HEK293 (cell line): ENCODE data around the gene B4GALT4.

Experiments used
- CTCF ChIA-PET: fragments of 350-600 bp; formaldehyde crosslinking; extraction: SDS; loops from one replicate; lab custom pipeline; 2021; ENCODE audit warnings: antibody characterized with exemption; lab: Yijun Ruan, JAX
- POLR2A ChIA-PET: fragments of 300-600 bp; formaldehyde crosslinking; extraction: SDS; loops from one replicate; lab custom pipeline; 2020; ENCODE audit warnings: antibody characterized with exemption, inconsistent platforms; lab: Yijun Ruan, JAX
- H3K27ac ChIP-seq: fragments of 200-500 bp; sonication (Bioruptor generic); 2 replicates; pipeline ENCODE4 v1.5.1; 2014; ENCODE audit warnings: low read depth, low read length, control low read depth, inconsistent platforms; ENCODE audit errors: extremely low read depth
- H3K36me3 ChIP-seq, 2 experiments: fragments of 200-500 bp in 1 of 2; sonication (Bioruptor generic) in 1 of 2; 1 replicate in 1 of 2; 2 replicates in 1 of 2; pipeline ENCODE4 v1.5.1; 2014 to 2017; ENCODE audit warnings: inconsistent platforms in 2 of 2, low read length in 2 of 2; ENCODE audit not compliant: control insufficient read depth in 2 of 2, insufficient read depth in 1 of 2
- H3K4me1 ChIP-seq: fragments of 200-500 bp; sonication (Bioruptor generic); 2 replicates; pipeline ENCODE4 v1.5.1; 2014; ENCODE audit warnings: mild to moderate bottlenecking, low read length, inconsistent platforms; ENCODE audit not compliant: control insufficient read depth, insufficient read depth
- H3K4me3 ChIP-seq: 2 replicates; pipeline ENCODE4 v1.5.1; 2011; ENCODE audit warnings: low read depth, mild to moderate bottlenecking, control low read depth, low read length, moderate library complexity
- H3K9me3 ChIP-seq: fragments of 200-500 bp; sonication (Bioruptor generic); 2 replicates; pipeline ENCODE4 v1.5.1; 2014; ENCODE audit warnings: low read depth, low read length, inconsistent platforms; ENCODE audit not compliant: control insufficient read depth, insufficient read depth
- AEBP2 ChIP-seq: fragments of 450-650 bp; formaldehyde crosslinking; IDR thresholded peaks from 2 replicates; pipeline ENCODE4 v1.5.1; 2016; ENCODE audit warnings: missing biosample characterization, missing genetic modification characterization, borderline replicate concordance
- EGR2 ChIP-seq: fragments of 450-650 bp; formaldehyde crosslinking; IDR thresholded peaks from 2 replicates; pipeline ENCODE4 v1.5.1; 2016; ENCODE audit warnings: low read depth, missing biosample characterization, missing genetic modification characterization
- ELK4 ChIP-seq: IDR thresholded peaks from 2 replicates; pipeline ENCODE4 v1.6.1; 2011; ENCODE audit warnings: mild to moderate bottlenecking, low read depth, low read length, borderline replicate concordance
- GLI2 ChIP-seq: fragments of 450-650 bp; formaldehyde crosslinking; IDR thresholded peaks from 2 replicates; pipeline ENCODE4; 2017; ENCODE audit warnings: missing biosample characterization, missing genetic modification characterization, low read depth, borderline replicate concordance
- HOXD13 ChIP-seq: sonication (generic); formaldehyde crosslinking; IDR thresholded peaks from 2 replicates; pipeline ENCODE4 v1.8.0; 2022; ENCODE audit warnings: missing genetic modification reagents, borderline replicate concordance
- PATZ1 ChIP-seq: fragments of 450-650 bp; formaldehyde crosslinking; IDR thresholded peaks from 2 replicates; pipeline ENCODE4 v1.5.1; 2016; ENCODE audit warnings: missing biosample characterization, missing genetic modification characterization
- TRIM28 ChIP-seq: IDR thresholded peaks from 2 replicates; pipeline ENCODE4 v1.6.1; 2011; ENCODE audit warnings: low read length, control low read depth, borderline replicate concordance
- ZBTB49 ChIP-seq: fragments of 450-650 bp; formaldehyde crosslinking; IDR thresholded peaks from 2 replicates; pipeline ENCODE4 v1.5.1; 2016; ENCODE audit warnings: missing biosample characterization, missing genetic modification characterization, low read depth
- ZNF132 ChIP-seq: fragments of 450-650 bp; formaldehyde crosslinking; IDR thresholded peaks from 2 replicates; pipeline ENCODE4 v1.5.1; 2017; ENCODE audit warnings: missing biosample characterization, missing genetic modification characterization, borderline replicate concordance
- ZNF155 ChIP-seq: fragments of 450-650 bp; formaldehyde crosslinking; IDR thresholded peaks from 2 replicates; pipeline ENCODE4 v1.5.1; 2016; ENCODE audit warnings: missing biosample characterization, missing genetic modification characterization
- ZNF169 ChIP-seq: fragments of 450-650 bp; formaldehyde crosslinking; IDR thresholded peaks from 2 replicates; pipeline ENCODE4 v1.5.1; 2016; ENCODE audit warnings: missing biosample characterization, missing genetic modification characterization
- ZNF175 ChIP-seq: fragments of 450-650 bp; formaldehyde crosslinking; IDR thresholded peaks from 2 replicates; pipeline ENCODE4 v1.5.1; 2016; ENCODE audit warnings: missing biosample characterization, missing genetic modification characterization
- ZNF24 ChIP-seq: fragments of 450-650 bp; formaldehyde crosslinking; IDR thresholded peaks from 2 replicates; pipeline ENCODE4 v1.5.1; 2016; ENCODE audit warnings: missing biosample characterization, missing genetic modification characterization
- ZNF324 ChIP-seq: fragments of 450-650 bp; formaldehyde crosslinking; IDR thresholded peaks from 2 replicates; pipeline ENCODE4 v1.5.1; 2016; ENCODE audit warnings: missing biosample characterization, missing genetic modification characterization
- ZNF404 ChIP-seq: fragments of 450-650 bp; formaldehyde crosslinking; IDR thresholded peaks from 2 replicates; pipeline ENCODE4 v1.5.1; 2017; ENCODE audit warnings: missing biosample characterization, missing genetic modification characterization
- ZNF433 ChIP-seq: fragments of 450-650 bp; formaldehyde crosslinking; IDR thresholded peaks from 2 replicates; pipeline ENCODE4 v1.5.1; 2016; ENCODE audit warnings: missing biosample characterization, missing genetic modification characterization, low read depth
- ZNF513 ChIP-seq: fragments of 450-650 bp; IDR thresholded peaks from 2 replicates; pipeline ENCODE4 v1.5.1; 2018; ENCODE audit warnings: missing biosample characterization, missing genetic modification characterization
- ZNF549 ChIP-seq: fragments of 450-650 bp; IDR thresholded peaks from 2 replicates; pipeline ENCODE4 v1.5.1; 2018; ENCODE audit warnings: missing biosample characterization, missing genetic modification characterization, mild to moderate bottlenecking, inconsistent platforms, moderate library complexity
- ZNF596 ChIP-seq: fragments of 450-650 bp; IDR thresholded peaks from 2 replicates; pipeline ENCODE4 v1.5.0; 2018; ENCODE audit warnings: missing biosample characterization, mild to moderate bottlenecking, missing genetic modification characterization, moderate library complexity
- ZNF701 ChIP-seq: fragments of 450-650 bp; formaldehyde crosslinking; IDR thresholded peaks from 2 replicates; pipeline ENCODE4 v1.5.1; 2016; ENCODE audit warnings: missing biosample characterization, missing genetic modification characterization
- ZNF777 ChIP-seq: fragments of 450-650 bp; formaldehyde crosslinking; IDR thresholded peaks from 2 replicates; pipeline ENCODE4 v1.5.1; 2017; ENCODE audit warnings: missing biosample characterization, missing genetic modification characterization, borderline replicate concordance
- ZSCAN4 ChIP-seq: fragments of 450-650 bp; formaldehyde crosslinking; IDR thresholded peaks from 2 replicates; pipeline ENCODE4 v1.5.1; 2017; ENCODE audit warnings: missing biosample characterization, missing genetic modification characterization

B4GALT4 gene

GRCh38 chr3:119187266-119187665 lies 53.4 kb downstream of the B4GALT4 start:
- CTCF ChIA-PET, result no interaction called here
- Histone ChIP-seq H3K27ac (no peak overlapping the region), H3K36me3 (no peaks in the 10 kb centered on the region), H3K4me1 (no peaks in the 10 kb centered on the region), H3K4me3 (no peak overlapping the region), H3K9me3 (no peaks in the 10 kb centered on the region)
- TF ChIP-seq ZNF549 (tag by site-specific recombination), result no peak
- no peak for TF ChIP-seq ZSCAN4 (tag by site-specific recombination)
- no peak for TF ChIP-seq ZNF132
- no peak for TF ChIP-seq ZNF777 (tag by site-specific recombination)
- TF ChIP-seq ZNF404 (tag by site-specific recombination), result no peak
- no peak for TF ChIP-seq ZNF155 (tag by site-specific recombination)
- no peak for TF ChIP-seq ZNF24 (tag by site-specific recombination)
- TF ChIP-seq ZNF433 (tag by site-specific recombination), result no peak
- TF ChIP-seq GLI2 (tag by site-specific recombination), result no peak
- TF ChIP-seq ZNF513 (tag by site-specific recombination), result no peak
- no peak for TF ChIP-seq PATZ1 (tag by site-specific recombination)
- POLR2A ChIA-PET, result no interaction called here

GRCh38 chr3:119184796-119185570 lies 55.7 kb downstream of the B4GALT4 start:
- no peak overlapping the region for H3K27ac ChIP-seq
- H3K9me3 ChIP-seq, result no peaks in the 10 kb centered on the region
- no peaks in the 10 kb centered on the region for H3K4me1 ChIP-seq
- no peak overlapping the region for H3K4me3 ChIP-seq
- CTCF ChIA-PET, result interaction anchor here (0.6 kb wide), 1 partner anchor 635 kb away, joined by 3 read pairs; no protein-coding TSS in a partner anchor
- no peaks in the 10 kb centered on the region for H3K36me3 ChIP-seq
- POLR2A ChIA-PET, result no interaction called here
- TF ChIP-seq ZBTB49 (tag by site-specific recombination), result no peak
- no peak for TF ChIP-seq HOXD13
- no peak for TF ChIP-seq EGR2 (tag by site-specific recombination)
- TF ChIP-seq ZNF324 (tag by site-specific recombination), result no peak
- no peak for TF ChIP-seq ZNF175
- no peak for TF ChIP-seq AEBP2 (tag by site-specific recombination)
- no peak for TF ChIP-seq ZNF24 (tag by site-specific recombination)
- TF ChIP-seq ELK4, result no peak
- TF ChIP-seq ZNF433 (tag by site-specific recombination), result no peak
- no peak for TF ChIP-seq ZNF701 (tag by site-specific recombination)
- TF ChIP-seq ZNF169 (tag by site-specific recombination), result no peak
- no peak for TF ChIP-seq ZNF596 (tag by site-specific recombination)
- TF ChIP-seq TRIM28, result no peak
